ENCODE measurements around the gene HYKK.
"Not testable (repeated sequence)": the region's sequence is repeated elsewhere in the genome, so short reads cannot be mapped to it uniquely, and the experiment has no call there.

- TF ChIP-seq CTCF (IDR thresholded peaks at IDR 0.05; ENCODE audit: insufficient read depth, low read length, poor library complexity, severe bottlenecking); EZH2phosphoT487 (conservative IDR thresholded peaks at IDR 0.05; ENCODE audit: low read length): not testable (repeated sequence)
These were observed 12.7 kb downstream of the HYKK start for GRCh38 chr15:78520035-78520434.

Data from SU-DHL-6 (cell line).